Gastrocnemius medialis (tissue), 4 donors: ENCODE data around the gene SEMA4G.

Experiments
- POLR2A ChIP-seq, 2 donors: fragments of 450-650 bp; IDR thresholded peaks; one replicate each; pipeline ENCODE4 v1.6.1; 2017; ENCODE audit warnings: antibody characterized with exemption in 2 of 2, mild to moderate bottlenecking in 2 of 2, moderate library complexity in 2 of 2
- TF ChIP-seq, protein P1 (sequence below), 5 experiments: fragments of 450-650 bp in 3 of 5; fragments of 200-600 bp in 2 of 5; sonication (generic) in 2 of 5; IDR thresholded peaks in 4 of 5; conservative IDR thresholded peaks in 1 of 5; 1 replicate in 4 of 5; 2 replicates in 1 of 5; pipeline ENCODE4 v1.5.1; 2016 to 2019; ENCODE audit warnings: antibody characterized with exemption in 5 of 5, mild to moderate bottlenecking in 3 of 5, moderate library complexity in 3 of 5

GRCh38 chr10:100943508-100943907 lies 25.8 kb upstream of the SEMA4G start:
- TF ChIP-seq, protein P1, sequence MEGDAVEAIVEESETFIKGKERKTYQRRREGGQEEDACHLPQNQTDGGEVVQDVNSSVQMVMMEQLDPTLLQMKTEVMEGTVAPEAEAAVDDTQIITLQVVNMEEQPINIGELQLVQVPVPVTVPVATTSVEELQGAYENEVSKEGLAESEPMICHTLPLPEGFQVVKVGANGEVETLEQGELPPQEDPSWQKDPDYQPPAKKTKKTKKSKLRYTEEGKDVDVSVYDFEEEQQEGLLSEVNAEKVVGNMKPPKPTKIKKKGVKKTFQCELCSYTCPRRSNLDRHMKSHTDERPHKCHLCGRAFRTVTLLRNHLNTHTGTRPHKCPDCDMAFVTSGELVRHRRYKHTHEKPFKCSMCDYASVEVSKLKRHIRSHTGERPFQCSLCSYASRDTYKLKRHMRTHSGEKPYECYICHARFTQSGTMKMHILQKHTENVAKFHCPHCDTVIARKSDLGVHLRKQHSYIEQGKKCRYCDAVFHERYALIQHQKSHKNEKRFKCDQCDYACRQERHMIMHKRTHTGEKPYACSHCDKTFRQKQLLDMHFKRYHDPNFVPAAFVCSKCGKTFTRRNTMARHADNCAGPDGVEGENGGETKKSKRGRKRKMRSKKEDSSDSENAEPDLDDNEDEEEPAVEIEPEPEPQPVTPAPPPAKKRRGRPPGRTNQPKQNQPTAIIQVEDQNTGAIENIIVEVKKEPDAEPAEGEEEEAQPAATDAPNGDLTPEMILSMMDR (IDR thresholded peaks at IDR 0.05 in 4 of 5, conservative IDR thresholded peaks at IDR 0.05 in 1 of 5), result no peak
- no peak for TF ChIP-seq POLR2A (IDR thresholded peaks at IDR 0.05)
